ENCODE data around the gene SLC44A4.
"Not testable (repeated sequence)": the region's sequence is repeated elsewhere in the genome, so short reads cannot be mapped to it uniquely, and the experiment has no call there.

SLC44A4 gene

DNA sequence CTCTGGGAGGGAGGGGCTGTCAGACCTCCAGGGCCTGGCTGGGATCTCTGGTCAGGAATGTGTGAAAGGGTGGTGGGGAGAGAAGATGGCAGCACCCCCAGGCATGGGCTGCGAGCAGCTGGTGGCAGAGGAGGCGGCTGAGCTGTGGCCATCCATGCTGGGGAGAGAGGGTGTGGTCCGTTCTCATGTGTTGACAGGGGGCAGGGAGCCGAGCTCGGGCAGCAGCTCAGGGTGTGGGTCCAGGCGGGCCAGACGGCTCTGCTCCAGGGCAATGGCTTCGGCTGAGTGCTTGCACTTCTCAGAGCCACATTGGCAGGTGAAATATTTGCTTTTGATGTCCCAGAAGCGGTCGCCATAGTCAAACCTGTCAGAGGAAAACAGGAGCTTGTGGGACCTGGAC is 1.1 kb upstream of the SLC44A4 start:
- no peak for DNase-seq (ENCODE audit: low read depth, low spot score)

GRCh38 chr6:31879143-31879542 is 346 bp upstream of the SLC44A4 start:
- no peak for DNase-seq (ENCODE audit: low read depth, low spot score)

- no peak for DNase-seq (ENCODE audit: low read depth, low spot score)
Measured at GRCh38 chr6:31878222-31878621, 575 bp downstream of the SLC44A4 start.

DNA sequence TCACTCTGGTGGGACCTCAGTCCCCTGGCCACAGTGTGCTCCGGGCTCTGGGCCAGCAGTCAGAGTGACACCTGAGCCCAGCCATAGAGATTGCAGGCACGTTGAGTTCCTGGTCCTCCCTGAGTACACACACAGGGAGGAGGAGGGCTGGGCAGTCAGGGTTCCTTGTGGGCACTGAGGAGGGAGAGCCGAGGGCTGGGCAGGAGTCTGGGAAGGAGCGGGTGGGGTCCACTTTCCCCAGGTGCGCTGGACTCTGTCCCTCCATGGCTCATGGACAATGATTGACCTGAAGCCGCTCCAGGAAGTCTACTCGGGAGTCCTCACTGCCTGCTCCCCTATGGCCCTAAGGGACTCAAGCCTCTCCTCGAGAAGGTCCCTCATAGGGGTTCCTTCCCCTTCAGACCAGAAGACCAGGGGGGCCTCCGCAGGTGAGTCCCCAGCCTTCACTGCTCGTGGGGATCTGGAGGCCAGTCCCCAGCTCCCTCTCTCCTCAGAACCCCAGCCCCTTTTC is 1.1 kb downstream of the SLC44A4 start:
- no peak for DNase-seq (ENCODE audit: low read depth, low spot score)

- no peak for DNase-seq (ENCODE audit: low read depth, low spot score)
Measured at GRCh38 chr6:31877125-31877650, 1.6 kb downstream of the SLC44A4 start.

- DNase-seq (ENCODE audit: low read depth, low spot score): no peak
Measured at GRCh38 chr6:31876357-31876756, 2.4 kb downstream of the SLC44A4 start.

DNA sequence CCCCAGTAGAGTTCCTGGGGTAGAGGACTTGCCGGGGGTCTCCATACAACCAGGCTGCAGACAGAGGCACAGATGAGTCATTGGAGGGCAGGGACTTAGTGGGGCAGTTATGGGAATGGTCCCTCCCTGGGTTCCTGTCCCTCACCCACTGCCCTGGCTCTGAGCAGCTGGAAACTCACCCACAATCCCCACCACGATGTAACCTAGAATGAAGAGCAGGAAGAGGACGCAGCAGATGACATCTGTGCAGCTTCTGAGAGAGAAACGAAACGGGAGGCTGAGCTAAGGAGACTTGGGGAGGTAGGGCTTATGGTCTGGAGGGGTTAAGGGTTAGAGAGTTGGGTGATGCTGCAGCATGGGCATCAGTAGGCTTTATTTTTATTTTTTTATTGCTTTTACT is 2.9 kb downstream of the SLC44A4 start:
- no peak for DNase-seq (ENCODE audit: low read depth, low spot score)

GRCh38 chr6:31874836-31875572 is 3.8 kb downstream of the SLC44A4 start:
- DNase-seq (ENCODE audit: low read depth, low spot score): no peak

- DNase-seq (ENCODE audit: low read depth, low spot score): no peak
Measured at GRCh38 chr6:31874084-31874670, 4.6 kb downstream of the SLC44A4 start.

GRCh38 chr6:31871046-31871659 is 7.6 kb downstream of the SLC44A4 start:
- DNase-seq (ENCODE audit: low read depth, low spot score): no peak

DNA sequence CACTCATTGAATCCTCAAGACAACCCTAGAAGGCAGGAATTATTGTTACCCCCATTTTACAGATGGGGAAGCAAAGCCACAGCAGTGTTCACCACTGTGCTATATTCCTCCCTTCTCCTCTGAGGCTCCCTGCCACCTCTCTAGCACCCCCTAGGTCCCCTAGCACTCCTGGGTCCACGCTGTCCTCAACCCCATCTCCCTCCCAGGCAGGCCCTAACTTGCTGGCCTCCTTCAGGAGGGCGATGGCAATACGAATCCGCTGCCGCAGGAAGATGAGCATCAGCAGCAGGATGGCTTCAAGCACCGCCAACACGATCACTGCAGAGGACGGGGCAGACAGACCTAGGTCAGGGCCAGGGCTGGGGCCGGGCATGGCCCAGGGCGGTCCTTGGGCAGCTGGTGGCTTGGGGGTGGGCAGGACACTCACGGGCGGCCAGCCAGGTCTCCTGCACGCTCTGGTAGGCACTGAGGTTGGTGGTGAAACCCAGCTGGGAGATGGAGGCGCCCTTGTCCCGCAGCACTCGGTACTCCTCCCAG is 8.3 kb downstream of the SLC44A4 start:
- DNase-seq (ENCODE audit: low read depth, low spot score): no peak

DNA sequence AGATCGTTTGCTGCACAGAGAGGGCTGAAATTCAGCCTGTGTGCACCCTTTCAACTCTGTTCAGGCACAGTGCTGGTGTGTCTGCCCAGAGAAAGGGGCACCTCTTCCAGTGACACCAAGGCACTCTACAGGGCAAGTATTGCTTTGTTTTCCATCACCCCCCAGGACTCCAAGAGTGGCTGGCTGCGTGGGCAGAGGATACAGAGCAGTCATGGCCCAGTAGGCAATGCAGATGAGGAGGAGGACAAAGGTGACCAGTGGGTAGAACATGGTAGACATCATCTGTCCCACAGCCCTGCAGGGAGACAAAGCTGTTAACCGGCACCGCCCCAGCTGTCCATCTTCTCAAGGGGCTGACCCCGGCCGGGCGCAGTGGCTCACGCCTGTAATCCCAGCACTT is 9.5 kb downstream of the SLC44A4 start:
- no peak for DNase-seq (ENCODE audit: low read depth, low spot score)

DNA sequence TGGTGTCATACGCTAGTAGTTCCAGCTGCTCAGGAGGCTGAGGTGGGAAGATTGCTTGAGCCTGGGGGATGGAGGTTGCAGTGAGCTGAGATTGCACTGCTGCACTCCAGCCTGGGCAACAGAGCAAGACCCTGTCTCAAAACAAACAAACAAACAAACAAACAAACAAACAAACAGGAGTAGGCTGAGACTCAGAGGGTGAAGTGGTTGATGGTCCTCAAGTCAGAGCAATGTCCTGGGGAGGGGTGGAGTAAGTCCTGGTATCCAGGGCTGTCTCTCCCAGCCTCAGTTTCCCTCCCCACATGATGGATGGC is 10.2 kb downstream of the SLC44A4 start:
- not testable (repeated sequence) for DNase-seq (ENCODE audit: low read depth, low spot score)

GRCh38 chr6:31865205-31866118 is 13.3 kb downstream of the SLC44A4 start:
- DNase-seq (ENCODE audit: low read depth, low spot score): no peak

GRCh38 chr6:31864818-31865204 is 14.0 kb downstream of the SLC44A4 start:
- no peak for DNase-seq (ENCODE audit: low read depth, low spot score)

- not testable (repeated sequence) for DNase-seq (ENCODE audit: low read depth, low spot score)
Measured at GRCh38 chr6:31864123-31864562, 14.7 kb downstream of the SLC44A4 start.

DNA sequence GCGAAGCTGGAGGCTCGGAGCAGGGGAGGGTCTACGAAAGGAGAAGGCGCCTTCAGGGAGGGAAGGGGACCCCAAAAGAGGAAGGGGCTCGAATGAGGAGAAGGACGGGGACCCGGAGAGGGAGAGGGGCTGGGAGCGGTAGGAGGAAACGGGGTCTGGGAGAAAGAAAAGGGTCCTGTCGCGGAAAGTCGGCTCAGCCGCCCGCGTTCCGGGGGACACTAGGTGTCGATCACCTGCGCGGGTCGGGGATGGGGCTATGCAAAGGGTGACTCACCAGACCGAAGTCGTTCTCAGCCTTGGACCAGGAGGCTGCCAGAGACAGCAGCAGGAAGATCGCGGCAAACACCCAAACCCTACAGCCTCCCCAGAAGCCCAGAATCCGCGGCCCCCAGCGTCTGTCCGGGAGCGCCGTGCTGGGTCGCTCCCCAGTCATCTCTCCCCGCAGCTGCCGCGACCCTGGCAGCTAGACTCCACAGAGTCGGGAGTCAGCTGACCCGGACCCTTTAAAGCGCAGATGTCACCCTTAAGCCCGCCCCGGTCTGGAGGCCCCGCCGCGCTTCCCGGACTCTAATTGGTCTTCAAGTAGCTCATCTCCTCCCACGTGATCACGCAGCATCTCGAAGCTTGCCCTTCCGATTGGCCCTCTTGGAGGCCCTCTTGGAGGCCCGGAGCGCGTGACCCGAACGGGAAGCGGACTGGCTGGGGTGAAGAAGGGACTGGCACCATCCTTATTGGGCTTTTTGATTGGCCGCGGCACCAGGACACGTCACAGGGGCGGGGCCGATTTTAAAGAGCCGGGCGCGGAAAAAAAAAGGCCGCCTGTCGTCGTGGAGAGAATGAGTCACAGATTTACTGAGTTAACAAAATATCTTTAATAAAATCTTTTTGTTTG is 16.2 kb downstream of the SLC44A4 start, which contains the start of gene NEU1:
NEU1 (minus strand) TSS at position 478 of the 892 bp plus-strand sequence; CDS start at position 433, 45 bp downstream.
- DNase-seq (ENCODE audit: low read depth, low spot score): peak; percentile 100

GRCh38 chr6:31861919-31862343 is 16.9 kb downstream of the SLC44A4 start:
- no peak for DNase-seq (ENCODE audit: low read depth, low spot score)

GRCh38 chr6:31861150-31861549 is 17.6 kb downstream of the SLC44A4 start:
- DNase-seq (ENCODE audit: low read depth, low spot score): no peak

- DNase-seq (ENCODE audit: low read depth, low spot score): no peak
Measured at GRCh38 chr6:31860349-31860748, 18.4 kb downstream of the SLC44A4 start.

Measured in smooth muscle cell of the brain vasculature (primary cell).